ENCODE data around the gene ERN1. TPM values are rescaled to one million over a fixed set of nuclear protein-coding genes. Genes with fewer than 3 reads are reported as not detected.

ERN1 gene
- total and polyA plus RNA-seq, 2 of the 8 experiments (the other 6 are each of a cell fraction or from before 2014, with no cell fraction given), result 1.8 to 3.9 TPM

DNA sequence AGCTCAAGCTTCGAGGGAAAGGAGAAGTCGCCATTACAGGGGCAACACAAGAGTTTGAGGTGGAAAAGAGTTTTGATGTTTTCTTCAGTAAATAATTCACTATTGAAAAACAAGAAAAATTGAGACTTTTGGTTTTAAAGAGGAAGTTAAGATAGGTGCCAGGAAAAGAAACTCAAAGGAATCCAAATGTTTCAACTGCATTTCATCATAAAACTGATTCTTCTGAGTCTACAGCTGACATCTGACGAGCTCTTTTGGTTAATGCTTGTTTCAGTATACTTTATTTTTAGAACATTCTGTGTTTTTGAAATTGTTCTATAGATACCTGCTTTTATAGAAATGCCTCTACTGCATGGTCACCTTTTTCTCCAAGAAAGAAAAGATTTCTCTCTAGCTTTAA is 54.0 kb downstream of the ERN1 start:
- no peak overlapping the region for H2BK120ac ChIP-seq (replicated peaks; ENCODE audit: low read depth, low read length)
- FAIRE-seq (no peak), DNase-seq (ENCODE audit: low read depth in 1 of 2, low spot score in 2 of 2) (no peak)
- H2AFZ ChIP-seq (ENCODE audit: low read length), result no peak overlapping the region
- no peak overlapping the region for H3K14ac ChIP-seq (ENCODE audit: insufficient read length)
- H3K36me3 ChIP-seq (ENCODE audit: control insufficient read depth in 2 of 4, insufficient read depth in 4 of 4, low read length in 3 of 4), result no peaks in the 10 kb centered on the region; a peak in 1 of 8 replicates
- no peaks in the 10 kb centered on the region for H3K79me2 ChIP-seq (ENCODE audit: control insufficient read depth in 1 of 2, insufficient read depth in 2 of 2, low read length in 2 of 2)
- no peak overlapping the region for H4K8ac ChIP-seq (ENCODE audit: extremely low read depth, insufficient read depth, low read length)
- no peaks in the 10 kb centered on the region for H3K9me3 ChIP-seq (ENCODE audit: insufficient read depth in 2 of 2, low read depth in 1 of 2, low read length in 1 of 2)
- H3K23me2 ChIP-seq (ENCODE audit: low read depth, low read length), result no peaks in the 10 kb centered on the region
- H3K23ac ChIP-seq (ENCODE audit: insufficient read length), result no peak overlapping the region
- no peaks in the 10 kb centered on the region for H4K20me1 ChIP-seq (replicated peaks in 1 of 2; ENCODE audit: control insufficient read depth in 1 of 2, insufficient read depth in 2 of 2, low read length in 2 of 2)
- no peak overlapping the region for H3K56ac ChIP-seq (replicated peaks; ENCODE audit: insufficient read length, low read depth, low read length)
- ChIA-PET CTCF (ENCODE audit: partially characterized antibody) (interaction anchor here (0.6 to 4.9 kb wide), 11 partner anchors 9 to 517 kb away, joined by 3 to 35 read pairs (median 3); partner anchors contain the start of gene ERN1), POLR2A (ENCODE audit: partially characterized antibody) (interaction anchor here (0.8 to 1.0 kb wide), 2 partner anchors 69 to 71 kb away, joined by 3 to 4 read pairs; no protein-coding TSS in a partner anchor)
- H3K27me3 ChIP-seq (replicated peaks in 1 of 4; ENCODE audit: control insufficient read depth in 3 of 4, extremely low read depth in 1 of 4, insufficient read depth in 3 of 4, low read length in 3 of 4), result no peaks in the 10 kb centered on the region
- no peak overlapping the region for H2AK5ac ChIP-seq (ENCODE audit: low read depth, low read length)
- no peak overlapping the region for H3K18ac ChIP-seq (ENCODE audit: extremely low read depth, low read length)
- no peak overlapping the region for H3K9ac ChIP-seq (replicated peaks in 1 of 4; ENCODE audit: extremely low read depth in 1 of 4, low read depth in 3 of 4, low read length in 3 of 4)
- WGBS, 2 experiments (ENCODE audit: extremely low coverage in 1 of 2, insufficient coverage in 1 of 2, insufficient read length in 1 of 2, insufficient replicate concordance in 2 of 2, low coverage in 1 of 2, low lambda C conversion rate in 2 of 2, missing lambda C conversion rate in 1 of 2), result 98% methylated on average over 3 of the region's 3 CpGs; no CpG with 5 or more reads in 1 of the 2 experiments
- no peak overlapping the region for H3K4ac ChIP-seq (replicated peaks; ENCODE audit: insufficient read length, low read depth, low read length)
- no peak overlapping the region for H2BK20ac ChIP-seq (ENCODE audit: low read length)
- no peaks in the 10 kb centered on the region for H3K79me1 ChIP-seq (ENCODE audit: low read depth, low read length)
- no peak overlapping the region for H2BK5ac ChIP-seq (ENCODE audit: low read depth, low read length)
- no peak overlapping the region for H2BK15ac ChIP-seq (ENCODE audit: low read length)
- H3K4me2 ChIP-seq (ENCODE audit: insufficient read depth in 1 of 2, low read depth in 2 of 2, low read length in 2 of 2), result no peak overlapping the region
- H2BK12ac ChIP-seq (ENCODE audit: low read depth, low read length), result no peak overlapping the region
- no peak overlapping the region for H4K91ac ChIP-seq (replicated peaks; ENCODE audit: insufficient read length, low read length)
- H3K4me3 ChIP-seq (ENCODE audit: extremely low read depth in 1 of 4, insufficient read depth in 2 of 4, low read depth in 3 of 4, low read length in 4 of 4), result no peak overlapping the region
- no peak overlapping the region for H4K5ac ChIP-seq (ENCODE audit: insufficient read length, low read depth, low read length)
- no peaks in the 10 kb centered on the region for H3K4me1 ChIP-seq (replicated peaks in 1 of 4; ENCODE audit: control insufficient read depth in 3 of 4, insufficient read depth in 4 of 4, low read length in 3 of 4)
- H3K27ac ChIP-seq (ENCODE audit: low read depth, low read length), result no peak overlapping the region
- TF ChIP-seq CEBPB (IDR thresholded peaks at IDR 0.05; ENCODE audit: low read depth, low read length), result no peak
- no peak for TF ChIP-seq SP4 (IDR thresholded peaks at IDR 0.05; ENCODE audit: low read length)
- no peak for TF ChIP-seq TBP (IDR thresholded peaks at IDR 0.05; ENCODE audit: low read depth, low read length)
- no peak for TF ChIP-seq EP300 (IDR thresholded peaks at IDR 0.05; ENCODE audit: borderline replicate concordance in 1 of 2, low read depth in 2 of 2, low read length in 2 of 2)
- TF ChIP-seq, protein P1, sequence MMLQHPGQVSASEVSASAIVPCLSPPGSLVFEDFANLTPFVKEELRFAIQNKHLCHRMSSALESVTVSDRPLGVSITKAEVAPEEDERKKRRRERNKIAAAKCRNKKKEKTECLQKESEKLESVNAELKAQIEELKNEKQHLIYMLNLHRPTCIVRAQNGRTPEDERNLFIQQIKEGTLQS (IDR thresholded peaks at IDR 0.05; ENCODE audit: insufficient read depth, low read depth, low read length), result no peak
